SH-SY5Y (cell line): ENCODE measurements around the gene HTR5A.

ENCODE experiments used
- GATA2 ChIP-seq: IDR thresholded peaks from 2 replicates; pipeline ENCODE4 v1.6.1; 2011; ENCODE audit warnings: mild to moderate bottlenecking, low read depth, low read length
- GATA3 ChIP-seq: IDR thresholded peaks from 2 replicates; pipeline ENCODE4 v1.6.1; 2011; ENCODE audit warnings: low read depth, mild to moderate bottlenecking, low read length, moderate library complexity

GRCh38 chr7:155120460-155120859 is 50.3 kb downstream of the HTR5A start:
- TF ChIP-seq GATA2 (no peak), GATA3 (no peak)
